Neural cell (in vitro differentiated cells): ENCODE measurements around the gene KDF1. TPM values are rescaled to one million over a fixed set of nuclear protein-coding genes. Genes with fewer than 3 reads are reported as not detected.

ENCODE experiments used
- H2AFZ ChIP-seq: fragments of 200-600, 300-800 bp; sonication (generic), shearing (Covaris generic); 2 replicates; pipeline ENCODE4 v1.6.0; 2014; ENCODE audit warnings: low read depth, mild to moderate bottlenecking, antibody characterized with exemption, low read length, moderate library complexity
- H3F3A ChIP-seq: fragments of 200-600 bp; shearing (Covaris generic); 2 replicates; pipeline ENCODE4 v1.6.1; 2016; ENCODE audit warnings: mild to moderate bottlenecking, moderate library complexity, mixed read lengths, antibody characterized with exemption, low read length; ENCODE audit not compliant: insufficient read depth, poor library complexity, severe bottlenecking
- H3K27ac ChIP-seq: fragments of 200-600, 300-800 bp; sonication (generic), shearing (Covaris generic); 2 replicates; pipeline ENCODE4 v1.5.1; 2014; ENCODE audit warnings: mild to moderate bottlenecking, low read length, moderate library complexity
- H3K27me3 ChIP-seq: fragments of 300-800, 200-600 bp; sonication (generic), shearing (Covaris generic); 2 replicates; pipeline ENCODE4 v1.6.0; 2014; ENCODE audit warnings: mild to moderate bottlenecking, low read depth, low read length, moderate library complexity; ENCODE audit not compliant: insufficient read depth
- H3K36me3 ChIP-seq: fragments of 300-800, 200-600 bp; sonication (generic), shearing (Covaris generic); 2 replicates; pipeline ENCODE4 v1.5.1; 2014; ENCODE audit warnings: mild to moderate bottlenecking, antibody characterized with exemption, low read length, moderate library complexity; ENCODE audit not compliant: insufficient read depth
- H3K4me2 ChIP-seq: fragments of 300-800, 200-600 bp; sonication (generic), shearing (Covaris generic); 2 replicates; pipeline ENCODE4 v1.6.0; 2014; ENCODE audit warnings: mild to moderate bottlenecking, low read length
- H3K4me3 ChIP-seq: fragments of 300-800, 200-600 bp; sonication (generic), shearing (Covaris generic); 2 replicates; pipeline ENCODE4 v1.5.1; 2014; ENCODE audit warnings: mild to moderate bottlenecking, low read length, moderate library complexity
- H3K79me2 ChIP-seq: fragments of 200-600 bp; shearing (Covaris generic); replicated peaks from 2 replicates; pipeline ENCODE4 v1.6.0; 2014; ENCODE audit warnings: mild to moderate bottlenecking, low read length, moderate library complexity; ENCODE audit not compliant: insufficient read depth
- H3K9ac ChIP-seq: fragments of 300-800, 200-600 bp; sonication (generic), shearing (Covaris generic); 2 replicates; pipeline ENCODE4 v1.6.1; 2016; ENCODE audit warnings: mild to moderate bottlenecking, low read length, mixed read lengths
- H3K9me2 ChIP-seq: fragments of 200-600 bp; shearing (Covaris generic); 2 replicates; pipeline ENCODE4 v1.6.1; 2016; ENCODE audit warnings: mild to moderate bottlenecking, low read length, mixed read lengths; ENCODE audit not compliant: insufficient read depth
- H3K9me3 ChIP-seq: fragments of 200-600, 300-800 bp; sonication (generic), shearing (Covaris generic); 2 replicates; pipeline ENCODE4 v1.6.1; 2016; ENCODE audit warnings: mild to moderate bottlenecking, mixed run types, low read length, moderate library complexity, mixed read lengths
- H4K20me1 ChIP-seq: fragments of 200-600 bp; shearing (Covaris generic); 2 replicates; pipeline ENCODE4 v1.6.1; 2016; ENCODE audit warnings: mild to moderate bottlenecking, mixed run types; ENCODE audit not compliant: insufficient read depth
- EP300 ChIP-seq: fragments of 450-650 bp; conservative IDR thresholded peaks from 2 replicates; pipeline ENCODE4 v1.6.1; 2014; ENCODE audit warnings: antibody characterized with exemption, mild to moderate bottlenecking, moderate library complexity; ENCODE audit not compliant: poor library complexity, severe bottlenecking
- EZH2 ChIP-seq: fragments of 200-600, 300-800 bp; shearing (Covaris generic), sonication (generic); IDR thresholded peaks from 2 replicates; pipeline ENCODE4 v1.6.1; 2014; ENCODE audit warnings: antibody characterized with exemption, low read length, borderline replicate concordance, mild to moderate bottlenecking; ENCODE audit not compliant: insufficient read depth, poor library complexity, severe bottlenecking
- MXI1 ChIP-seq: fragments of 450-650 bp; conservative IDR thresholded peaks from 2 replicates; pipeline ENCODE4 v1.6.1; 2014; ENCODE audit warnings: antibody characterized with exemption, mild to moderate bottlenecking; ENCODE audit not compliant: poor library complexity, severe bottlenecking
- POLR2AphosphoS5 ChIP-seq: IDR thresholded peaks from 2 replicates; pipeline ENCODE4 v1.6.1; 2012
- RAD21 ChIP-seq: fragments of 450-650 bp; conservative IDR thresholded peaks from 2 replicates; pipeline ENCODE4 v1.6.1; 2014; ENCODE audit warnings: antibody characterized with exemption, mild to moderate bottlenecking, moderate library complexity
- REST ChIP-seq: IDR thresholded peaks from 2 replicates; pipeline ENCODE4 v1.6.1; 2012; ENCODE audit warnings: borderline replicate concordance
- SMC3 ChIP-seq: fragments of 450-650 bp; conservative IDR thresholded peaks from 2 replicates; pipeline ENCODE4 v1.6.1; 2014; ENCODE audit warnings: antibody characterized with exemption, mild to moderate bottlenecking, moderate library complexity; ENCODE audit not compliant: poor library complexity
- TAF1 ChIP-seq: IDR thresholded peaks from 2 replicates; pipeline ENCODE4 v1.6.1; 2012; ENCODE audit warnings: low read depth
- polyA plus RNA-seq: library from polyadenylated mRNA; depleted of rRNA; stranded (reverse); fragments of >200 nt; gene quantifications from 2 replicates; pipeline ENCODE4 v1.2.3, GENCODE V29; 2014
- TF ChIP-seq, protein P1 (sequence below): fragments of 450-650 bp; IDR thresholded peaks from 2 replicates; pipeline ENCODE4 v1.5.1; 2014; ENCODE audit warnings: antibody characterized with exemption, mild to moderate bottlenecking, moderate library complexity; ENCODE audit not compliant: poor library complexity, severe bottlenecking

KDF1 gene
- polyA plus RNA-seq, 1 donor from 2014 or later: not detected

DNA sequence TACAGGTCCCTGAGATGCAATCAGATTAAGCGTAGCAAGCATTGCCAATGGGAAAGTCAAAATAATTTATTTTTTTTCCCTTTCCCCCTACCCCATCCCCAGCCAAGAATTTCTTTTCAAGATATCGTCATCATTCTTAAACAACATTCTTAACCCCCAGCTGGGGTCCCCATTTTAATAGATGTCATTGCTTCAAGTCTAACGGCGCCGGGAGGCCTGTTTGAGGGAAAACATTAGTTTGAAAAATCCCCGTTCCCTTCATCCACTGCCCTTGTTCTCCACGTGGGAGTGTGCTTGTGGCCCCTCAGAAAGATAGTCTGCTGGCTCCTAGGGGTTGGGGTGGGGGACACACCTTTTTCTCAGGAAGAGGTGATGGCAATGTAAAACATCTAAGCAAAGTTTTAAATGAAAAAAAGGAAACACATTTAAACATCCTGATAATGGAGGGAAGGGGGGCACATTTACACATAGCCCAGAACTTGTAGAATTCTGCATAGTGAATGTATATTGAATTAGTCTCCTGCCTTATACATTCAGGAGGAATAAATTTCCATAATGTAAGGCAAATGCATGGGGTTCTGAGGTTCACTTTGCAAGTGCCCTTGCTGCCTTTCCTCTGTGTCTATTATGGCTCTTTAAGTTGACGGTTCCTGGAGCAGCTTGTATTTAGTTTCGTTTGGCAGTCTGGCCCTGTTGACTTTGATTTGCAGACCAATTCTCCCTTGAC is 40.0 kb upstream of the KDF1 start:
- Histone ChIP-seq H3K27ac (no peak overlapping the region), H3K9ac (no peak overlapping the region), H3K27me3 (peaks cover 6% of the 10 kb centered on the region)

DNA sequence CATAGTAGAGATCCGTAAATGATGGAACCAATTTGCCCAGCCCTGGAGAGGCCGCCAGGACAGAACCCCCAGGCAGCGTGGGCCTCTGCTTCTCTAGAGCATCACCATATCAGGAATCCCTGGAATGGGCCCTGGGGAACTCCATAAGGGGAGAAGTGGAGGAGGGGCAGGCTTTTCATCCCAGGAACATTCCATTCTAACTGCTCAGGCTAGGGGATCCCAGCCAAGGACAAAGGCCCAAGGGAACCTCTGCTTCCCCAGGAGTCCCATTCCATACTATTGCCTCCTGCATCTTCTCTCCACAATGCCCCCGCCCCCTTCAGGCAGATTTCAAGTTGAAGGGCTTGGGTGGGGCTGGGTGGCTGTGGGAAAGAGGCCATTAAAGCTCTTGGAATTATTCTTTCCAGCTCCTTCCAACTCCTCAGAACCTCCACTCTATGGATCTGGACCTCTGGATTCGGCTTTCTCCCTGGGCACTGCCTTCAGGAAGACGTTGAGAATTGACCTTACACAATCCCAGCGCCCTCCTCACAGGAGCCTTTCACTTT is 39.2 kb upstream of the KDF1 start:
- H3K9ac ChIP-seq: no peak overlapping the region
- no peak overlapping the region for H3K4me2 ChIP-seq
- no peak overlapping the region for H2AFZ ChIP-seq
- no peak overlapping the region for H3K27ac ChIP-seq
- no peaks in the 10 kb centered on the region for H3K9me3 ChIP-seq
- peaks cover 14% of the 10 kb centered on the region for H3K27me3 ChIP-seq
- no peaks in the 10 kb centered on the region for H4K20me1 ChIP-seq
- no peak overlapping the region for H3K4me3 ChIP-seq
- no peaks in the 10 kb centered on the region for H3K79me2 ChIP-seq
- H3K9me2 ChIP-seq: no peaks in the 10 kb centered on the region
- H3F3A ChIP-seq: peaks cover 4% of the 10 kb centered on the region
- no peaks in the 10 kb centered on the region for H3K36me3 ChIP-seq
- TF ChIP-seq, protein P1, sequence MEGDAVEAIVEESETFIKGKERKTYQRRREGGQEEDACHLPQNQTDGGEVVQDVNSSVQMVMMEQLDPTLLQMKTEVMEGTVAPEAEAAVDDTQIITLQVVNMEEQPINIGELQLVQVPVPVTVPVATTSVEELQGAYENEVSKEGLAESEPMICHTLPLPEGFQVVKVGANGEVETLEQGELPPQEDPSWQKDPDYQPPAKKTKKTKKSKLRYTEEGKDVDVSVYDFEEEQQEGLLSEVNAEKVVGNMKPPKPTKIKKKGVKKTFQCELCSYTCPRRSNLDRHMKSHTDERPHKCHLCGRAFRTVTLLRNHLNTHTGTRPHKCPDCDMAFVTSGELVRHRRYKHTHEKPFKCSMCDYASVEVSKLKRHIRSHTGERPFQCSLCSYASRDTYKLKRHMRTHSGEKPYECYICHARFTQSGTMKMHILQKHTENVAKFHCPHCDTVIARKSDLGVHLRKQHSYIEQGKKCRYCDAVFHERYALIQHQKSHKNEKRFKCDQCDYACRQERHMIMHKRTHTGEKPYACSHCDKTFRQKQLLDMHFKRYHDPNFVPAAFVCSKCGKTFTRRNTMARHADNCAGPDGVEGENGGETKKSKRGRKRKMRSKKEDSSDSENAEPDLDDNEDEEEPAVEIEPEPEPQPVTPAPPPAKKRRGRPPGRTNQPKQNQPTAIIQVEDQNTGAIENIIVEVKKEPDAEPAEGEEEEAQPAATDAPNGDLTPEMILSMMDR: no peak
- TF ChIP-seq EZH2 (no peak), SMC3 (no peak), EP300 (no peak), RAD21 (no peak), MXI1 (no peak), TAF1 (no peak), POLR2AphosphoS5 (no peak)

More for the DNA sequence above, 40.0 kb upstream of the KDF1 start:
- Histone ChIP-seq H3K9me2 (no peaks in the 10 kb centered on the region), H4K20me1 (no peaks in the 10 kb centered on the region), H3K79me2 (no peaks in the 10 kb centered on the region), H3K4me2 (no peak overlapping the region), H3F3A (peaks cover 4% of the 10 kb centered on the region), H3K9me3 (no peaks in the 10 kb centered on the region), H3K4me3 (no peak overlapping the region), H3K36me3 (no peaks in the 10 kb centered on the region), H2AFZ (no peak overlapping the region)
- TF ChIP-seq MXI1: no peak
- no peak for TF ChIP-seq RAD21
- no peak for TF ChIP-seq EZH2
- TF ChIP-seq TAF1: no peak
- TF ChIP-seq, protein P1: no peak
- no peak for TF ChIP-seq SMC3
- TF ChIP-seq POLR2AphosphoS5: no peak
- no peak for TF ChIP-seq REST
- TF ChIP-seq EP300: no peak
